Measurements from ENCODE around the gene RGL2. TPM values are rescaled to one million over a fixed set of nuclear protein-coding genes. Genes with fewer than 3 reads are reported as not detected.

RGL2 gene
- total RNA-seq, 1 donor from 2014 or later = 42.3 TPM

GRCh38 chr6:33306356-33306755 is 7.6 kb upstream of the RGL2 start:
- no peak for TF ChIP-seq CTCF (IDR thresholded peaks at IDR 0.05; ENCODE audit: insufficient read depth, low read length, poor library complexity, severe bottlenecking)
- Histone ChIP-seq H3K36me3 (ENCODE audit: control insufficient read depth, insufficient read depth, low read length) (no peaks in the 10 kb centered on the region), H3K27me3 (ENCODE audit: control insufficient read depth, insufficient read depth, low read length) (no peaks in the 10 kb centered on the region), H3K4me3 (ENCODE audit: low read depth, low read length) (no peak overlapping the region)
- no peak for DNase-seq (ENCODE audit: low read depth)

GRCh38 chr6:33305052-33305451 is 6.3 kb upstream of the RGL2 start:
- Histone ChIP-seq H3K4me3 (ENCODE audit: low read depth, low read length) (no peak overlapping the region), H3K36me3 (ENCODE audit: control insufficient read depth, insufficient read depth, low read length) (no peaks in the 10 kb centered on the region), H3K27me3 (ENCODE audit: control insufficient read depth, insufficient read depth, low read length) (no peaks in the 10 kb centered on the region)
- TF ChIP-seq CTCF (IDR thresholded peaks at IDR 0.05; ENCODE audit: insufficient read depth, low read length, poor library complexity, severe bottlenecking) = no peak
- DNase-seq (ENCODE audit: low read depth) = no peak

- no peak for TF ChIP-seq CTCF (IDR thresholded peaks at IDR 0.05; ENCODE audit: insufficient read depth, low read length, poor library complexity, severe bottlenecking)
- H3K36me3 ChIP-seq (ENCODE audit: control insufficient read depth, insufficient read depth, low read length) = no peaks in the 10 kb centered on the region
- no peaks in the 10 kb centered on the region for H3K27me3 ChIP-seq (ENCODE audit: control insufficient read depth, insufficient read depth, low read length)
- DNase-seq (ENCODE audit: low read depth) = no peak
- H3K4me3 ChIP-seq (ENCODE audit: low read depth, low read length) = no peak overlapping the region
Observed at GRCh38 chr6:33304216-33304615, 5.5 kb upstream of the RGL2 start.

- Histone ChIP-seq H3K36me3 (ENCODE audit: control insufficient read depth, insufficient read depth, low read length) (no peaks in the 10 kb centered on the region), H3K4me3 (ENCODE audit: low read depth, low read length) (no peak overlapping the region), H3K27me3 (ENCODE audit: control insufficient read depth, insufficient read depth, low read length) (no peaks in the 10 kb centered on the region)
- no peak for DNase-seq (ENCODE audit: low read depth)
- no peak for TF ChIP-seq CTCF (IDR thresholded peaks at IDR 0.05; ENCODE audit: insufficient read depth, low read length, poor library complexity, severe bottlenecking)
Observed at GRCh38 chr6:33301877-33302276, 3.1 kb upstream of the RGL2 start.

- peak; percentile 86 for TF ChIP-seq CTCF (IDR thresholded peaks at IDR 0.05; ENCODE audit: insufficient read depth, low read length, poor library complexity, severe bottlenecking)
- Histone ChIP-seq H3K4me3 (ENCODE audit: low read depth, low read length) (peak overlapping the region; percentile 82), H3K36me3 (ENCODE audit: control insufficient read depth, insufficient read depth, low read length) (peaks cover 1% of the 10 kb centered on the region), H3K27me3 (ENCODE audit: control insufficient read depth, insufficient read depth, low read length) (no peaks in the 10 kb centered on the region)
- DNase-seq (ENCODE audit: low read depth) = no peak
Observed at GRCh38 chr6:33299237-33299944, 649 bp upstream of the RGL2 start.
